Sigmoid colon (tissue), 4 donors: ENCODE measurements around the gene PPM1E.

Experiments used
- CTCF ChIP-seq, 4 experiments: fragments of 450-650 bp in 3 of 4; fragments of 200-600 bp in 1 of 4; IDR thresholded peaks; one replicate each; pipeline ENCODE4 v1.5.1; 2016 to 2019; ENCODE audit warnings: antibody characterized with exemption in 4 of 4, mild to moderate bottlenecking in 3 of 4, moderate library complexity in 2 of 4
- EP300 ChIP-seq, 4 donors: sonication (generic); formaldehyde crosslinking; IDR thresholded peaks; one replicate each; pipeline ENCODE4 v1.6.1; 2017; ENCODE audit warnings: antibody characterized with exemption in 4 of 4
- POLR2A ChIP-seq, 2 donors: fragments of 450-650 bp; IDR thresholded peaks; one replicate each; pipeline ENCODE4 v1.6.1; 2016; ENCODE audit warnings: antibody characterized with exemption in 2 of 2, mild to moderate bottlenecking in 2 of 2, moderate library complexity in 2 of 2

- TF ChIP-seq EP300 (IDR thresholded peaks at IDR 0.05) (no peak), POLR2A (IDR thresholded peaks at IDR 0.05) (no peak), CTCF (IDR thresholded peaks at IDR 0.05) (no peak)
These were observed 243.8 kb downstream of the PPM1E start for GRCh38 chr17:58999500-58999899.
